HG02571 (cell line): ENCODE results near the gene RASSF8.

Source experiments
- ATAC-seq: cut with Tn5 transposase; IDR thresholded peaks from one replicate; pipeline ENCODE4 v1.9.1; 2021; ENCODE audit warnings: mild to moderate bottlenecking, moderate library complexity; ENCODE audit not compliant: unreplicated experiment

RASSF8 gene

DNA sequence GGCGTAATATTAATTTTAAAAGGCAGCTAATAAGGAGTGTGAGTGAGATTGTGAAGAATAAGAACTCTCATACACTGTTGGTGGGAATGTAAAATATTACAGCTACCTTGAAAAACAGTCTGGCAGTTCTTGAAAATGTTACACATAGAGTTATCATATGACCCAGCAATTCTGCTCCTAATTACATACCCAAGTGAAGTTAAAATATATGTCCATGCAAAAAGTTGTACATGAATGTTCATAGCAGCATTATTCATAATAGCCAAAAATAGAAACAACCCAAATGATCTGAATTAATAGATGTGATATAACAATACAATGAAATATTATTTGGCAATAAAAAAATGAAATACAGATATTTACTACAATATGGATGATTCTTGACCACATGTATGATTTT lies 68.2 kb downstream of the RASSF8 start:
- ATAC-seq: no peak

DNA sequence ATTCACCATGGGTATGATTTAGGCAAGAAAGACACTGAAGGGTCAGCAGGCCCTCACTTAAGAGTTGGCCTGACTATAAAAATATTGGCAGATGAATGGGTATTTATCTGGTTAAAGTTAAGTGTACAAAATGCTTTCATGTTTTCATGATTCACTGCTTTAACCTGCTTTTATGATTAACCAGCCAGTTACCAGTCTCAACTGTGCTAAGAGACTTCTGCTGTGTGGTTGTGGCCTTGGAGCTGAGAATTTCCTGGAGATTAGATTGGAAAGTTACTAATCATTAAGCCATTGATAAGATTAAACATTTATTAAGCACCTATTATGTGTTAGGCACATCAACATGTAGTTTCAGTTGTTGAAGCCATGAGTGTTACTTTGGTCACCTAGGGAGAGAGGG lies 68.9 kb downstream of the RASSF8 start:
- no peak for ATAC-seq

DNA sequence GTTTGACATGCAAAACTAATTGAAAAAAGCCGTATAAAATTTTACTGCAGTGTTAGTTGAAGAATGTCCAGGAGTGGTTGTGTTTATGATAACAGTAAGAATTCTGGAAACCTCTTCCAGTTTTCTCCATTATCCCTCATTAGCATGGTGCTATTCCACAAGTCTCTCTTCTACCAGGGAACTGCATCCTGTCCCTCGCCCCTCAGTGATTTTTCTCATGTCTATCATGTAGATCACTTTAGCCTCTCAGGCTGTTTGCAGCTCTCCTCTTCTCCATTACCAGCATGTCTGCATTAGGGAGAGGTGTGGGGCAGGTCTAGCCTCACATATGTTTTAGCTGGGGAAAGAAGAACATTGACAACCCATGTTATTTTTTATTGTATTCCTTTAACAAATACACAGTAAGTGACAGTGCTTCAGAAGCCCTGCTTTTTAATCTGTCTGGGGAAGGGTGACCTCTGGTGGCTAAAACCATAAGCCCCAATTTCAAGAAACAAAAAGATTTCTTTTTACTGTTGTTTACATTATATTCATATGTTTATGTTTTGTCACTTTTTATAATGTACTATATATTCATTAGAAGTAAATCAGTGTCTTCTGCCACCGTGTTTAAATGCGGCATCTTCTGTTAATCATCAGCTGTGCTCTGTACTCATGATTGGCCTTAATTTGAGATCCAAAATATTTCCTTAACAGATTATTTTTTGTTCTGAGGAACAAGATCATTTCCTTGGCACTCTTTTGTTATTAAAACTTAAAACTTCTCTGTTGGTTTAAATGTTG lies 70.7 kb downstream of the RASSF8 start:
- ATAC-seq: no peak

DNA sequence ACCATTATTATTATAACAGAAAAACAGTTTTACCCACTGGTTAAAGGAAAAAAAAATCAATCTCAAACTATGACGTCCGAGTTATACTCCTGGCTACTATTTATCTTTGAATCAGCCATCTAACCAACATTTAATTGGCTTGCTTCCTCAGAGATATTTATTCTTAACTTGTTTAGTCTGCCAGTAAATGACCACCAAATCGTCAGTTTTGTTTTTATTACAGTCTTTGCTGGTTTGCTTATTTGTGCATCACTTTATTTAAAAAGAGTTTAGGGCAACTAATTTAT lies 71.2 kb downstream of the RASSF8 start:
- no peak for ATAC-seq

DNA sequence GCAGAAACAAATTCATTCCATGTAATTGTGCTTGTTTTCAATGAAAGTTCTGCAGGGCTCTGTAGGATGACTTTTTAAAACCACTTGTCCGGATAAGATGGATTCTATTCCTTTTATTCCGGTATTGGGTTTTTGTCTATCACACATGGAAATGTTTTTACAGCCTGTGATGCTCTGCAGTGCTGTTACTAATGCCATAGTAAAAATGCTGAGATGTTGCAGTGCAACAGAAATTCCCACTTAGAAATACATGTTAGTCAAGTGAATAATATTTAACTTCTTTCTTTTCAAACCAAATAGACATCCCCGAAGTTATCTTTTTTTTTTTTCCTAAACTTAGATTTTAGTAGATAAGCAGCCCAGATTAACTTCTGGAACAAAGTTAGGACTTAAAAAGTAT lies 71.9 kb downstream of the RASSF8 start:
- ATAC-seq: no peak

DNA sequence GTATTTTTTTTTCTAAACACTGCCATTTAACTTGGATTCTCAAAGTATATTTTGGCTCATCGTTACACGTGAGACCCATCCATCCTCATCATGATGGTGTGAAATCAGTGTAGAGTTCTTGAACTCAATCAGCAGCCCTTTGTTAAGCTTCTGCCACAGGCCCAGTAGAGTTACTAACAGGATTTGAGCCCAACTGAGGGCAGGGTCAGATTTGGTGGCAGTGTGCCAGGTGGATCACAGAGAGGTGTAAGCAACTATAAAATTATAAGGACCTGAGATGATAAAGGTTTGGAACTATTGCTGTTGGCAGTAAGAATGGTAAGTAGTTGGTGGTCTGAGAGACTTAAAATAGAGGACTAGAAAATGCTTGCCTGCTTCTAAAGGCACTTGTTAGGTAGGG lies 72.8 kb downstream of the RASSF8 start:
- no peak for ATAC-seq

DNA sequence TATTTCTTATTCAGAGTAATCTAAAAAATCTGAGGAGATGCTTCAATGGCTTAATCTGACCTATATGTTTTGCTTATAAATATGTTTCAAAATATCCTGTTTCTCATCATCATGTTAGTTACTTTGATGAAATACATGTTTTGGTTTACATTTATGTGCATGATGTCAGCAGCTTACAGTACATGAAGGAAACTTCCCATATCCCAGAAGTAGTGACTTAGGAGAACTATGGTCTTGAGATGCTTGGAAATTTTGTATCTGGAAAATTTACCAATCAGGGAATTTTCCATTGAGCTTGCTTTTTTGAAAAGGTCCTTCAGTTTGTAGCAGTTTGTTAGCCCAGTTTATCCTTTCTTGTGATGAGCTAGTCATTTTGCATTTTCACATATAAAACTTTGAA lies 73.3 kb downstream of the RASSF8 start:
- no peak for ATAC-seq

DNA sequence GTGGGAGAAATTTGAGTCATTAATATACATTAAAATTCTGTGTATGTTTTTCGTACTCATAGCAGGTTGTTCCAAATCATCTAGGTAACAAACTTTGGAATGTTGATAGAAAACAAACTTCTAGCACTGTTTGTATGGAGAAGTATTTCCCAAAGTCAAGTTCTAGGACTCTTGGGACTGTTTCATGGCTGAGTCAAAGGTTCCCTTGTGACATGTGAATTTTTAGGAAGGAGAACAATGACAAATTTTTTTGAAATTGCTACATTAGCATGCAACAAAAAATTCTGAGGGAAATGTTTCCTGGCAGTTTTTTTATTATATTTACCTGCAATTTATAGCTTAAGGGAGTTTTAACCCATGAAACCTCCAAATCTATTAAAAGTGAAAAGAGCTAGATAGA lies 73.8 kb downstream of the RASSF8 start:
- ATAC-seq: no peak

DNA sequence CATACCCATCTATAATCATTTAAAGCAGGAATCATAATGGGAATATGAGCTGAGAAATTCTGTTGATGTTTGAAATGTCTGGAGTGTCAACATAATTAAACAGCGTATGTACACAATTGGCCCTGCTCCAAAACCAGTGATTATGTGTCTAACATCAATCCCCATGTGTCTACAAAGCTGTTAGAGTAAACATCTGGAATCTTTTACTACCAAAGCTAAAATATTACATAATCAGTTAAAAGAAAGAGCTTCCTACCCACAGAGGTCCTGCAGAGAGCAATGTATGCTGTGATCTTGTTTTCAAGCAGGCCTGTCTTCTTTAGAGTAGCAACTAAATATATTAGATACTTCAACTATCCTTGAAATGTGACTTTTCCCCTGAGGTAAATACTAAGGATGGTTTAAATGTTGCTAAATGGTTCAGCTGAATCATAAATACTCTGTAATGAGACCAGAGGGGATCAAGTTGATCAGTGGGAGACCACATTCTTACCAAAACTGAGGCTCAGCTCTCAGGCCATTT lies 74.3 kb downstream of the RASSF8 start:
- no peak for ATAC-seq

DNA sequence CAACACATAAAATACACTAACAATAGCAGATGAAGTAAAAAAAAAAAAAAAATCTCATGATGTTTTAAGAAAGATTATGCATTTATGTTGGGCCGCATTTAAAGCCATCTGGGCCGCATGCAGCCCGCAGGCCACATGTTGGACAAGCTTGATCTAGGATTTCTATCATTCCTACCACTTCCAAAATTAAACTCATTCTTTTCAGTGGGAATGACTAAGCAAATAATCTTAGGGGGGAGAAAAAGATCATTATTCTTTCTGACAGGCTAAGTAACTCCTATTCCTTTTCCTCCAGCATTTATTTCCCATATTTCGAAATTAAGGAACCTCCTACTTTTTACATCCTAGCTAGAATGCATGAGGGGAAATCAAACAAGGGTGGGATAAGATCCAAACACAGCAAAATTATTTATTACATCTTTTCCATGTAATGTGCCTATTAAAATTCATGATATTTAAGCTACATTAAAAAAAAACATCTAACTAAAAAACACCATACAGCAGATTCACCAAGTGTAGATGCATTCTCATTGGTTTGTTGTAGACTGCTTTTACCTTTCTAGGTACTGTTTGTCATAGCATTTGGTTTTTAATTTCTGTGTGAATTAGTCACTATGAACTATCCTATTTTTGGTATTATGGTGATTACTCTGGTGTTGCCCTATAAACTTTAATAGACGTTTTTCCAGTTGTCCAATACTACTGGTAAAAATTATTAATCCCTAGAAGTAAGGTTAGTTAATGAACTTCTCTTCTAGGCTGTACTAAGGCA lies 76.1 kb downstream of the RASSF8 start:
- ATAC-seq: no peak

DNA sequence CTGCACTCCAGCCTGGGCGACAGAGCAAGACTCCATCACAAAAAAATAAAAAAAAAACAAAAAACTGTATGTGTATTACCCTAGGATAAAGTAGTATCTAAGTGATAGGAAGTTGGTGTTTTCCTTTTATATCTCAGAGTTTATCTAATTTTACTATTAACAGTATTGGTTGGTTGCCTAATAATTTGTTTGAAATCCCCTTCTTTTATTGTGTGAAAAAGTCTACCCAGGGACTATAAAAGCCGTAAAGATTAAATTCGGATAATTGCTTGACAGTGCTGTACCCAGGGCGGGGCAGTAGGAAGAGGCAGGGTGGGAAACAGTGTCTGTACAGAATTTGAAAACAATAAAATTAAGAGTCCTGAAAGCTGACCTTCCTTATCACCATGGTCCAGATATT lies 78.4 kb downstream of the RASSF8 start:
- no peak for ATAC-seq

DNA sequence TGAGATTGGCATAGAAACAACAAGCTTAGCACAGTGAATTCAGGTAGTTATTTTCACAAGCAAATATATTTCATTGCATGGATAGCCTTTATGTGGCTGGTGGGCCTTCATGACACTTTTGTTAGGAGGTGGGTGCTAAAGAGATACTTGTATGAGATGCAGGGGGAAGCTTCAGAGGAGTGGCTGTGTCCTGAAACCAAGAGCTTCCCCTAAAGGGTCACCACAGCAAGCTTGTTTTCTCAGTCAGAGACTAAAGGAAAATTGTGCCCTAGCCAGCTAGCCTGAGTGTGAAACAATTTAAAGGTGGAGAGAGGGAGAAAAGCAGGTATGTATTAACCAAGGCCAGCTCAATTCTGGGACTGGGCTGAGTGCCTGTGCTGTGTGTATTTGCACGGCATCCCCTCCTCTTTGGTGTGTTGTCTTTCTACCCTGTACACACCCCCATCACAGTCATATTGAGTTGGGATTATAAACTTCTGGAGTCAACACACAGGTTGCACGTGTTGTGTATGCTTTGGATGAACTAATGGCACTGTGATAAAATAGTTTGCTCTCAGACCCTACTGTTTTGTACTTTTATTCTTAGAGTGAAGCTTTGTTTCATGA lies 79.2 kb downstream of the RASSF8 start:
- no peak for ATAC-seq

DNA sequence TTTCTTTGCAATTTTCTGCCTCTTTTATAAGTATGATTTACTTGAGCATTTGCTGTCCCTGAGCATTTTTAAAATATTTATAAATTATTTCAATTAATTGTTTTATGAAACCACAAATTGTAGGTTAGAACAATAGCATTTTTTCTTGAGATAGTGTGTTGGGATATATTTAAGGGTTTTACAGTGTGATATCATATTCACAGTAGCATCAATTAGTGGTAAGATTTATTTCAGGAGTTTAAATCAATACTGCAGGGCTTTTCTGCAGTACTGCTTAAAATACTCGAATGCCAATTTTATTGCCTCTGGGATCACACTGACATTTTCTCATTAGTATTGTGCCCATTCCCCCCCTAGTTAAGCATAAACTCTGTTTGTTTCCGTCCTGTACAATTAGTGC lies 84.2 kb downstream of the RASSF8 start:
- ATAC-seq: no peak

DNA sequence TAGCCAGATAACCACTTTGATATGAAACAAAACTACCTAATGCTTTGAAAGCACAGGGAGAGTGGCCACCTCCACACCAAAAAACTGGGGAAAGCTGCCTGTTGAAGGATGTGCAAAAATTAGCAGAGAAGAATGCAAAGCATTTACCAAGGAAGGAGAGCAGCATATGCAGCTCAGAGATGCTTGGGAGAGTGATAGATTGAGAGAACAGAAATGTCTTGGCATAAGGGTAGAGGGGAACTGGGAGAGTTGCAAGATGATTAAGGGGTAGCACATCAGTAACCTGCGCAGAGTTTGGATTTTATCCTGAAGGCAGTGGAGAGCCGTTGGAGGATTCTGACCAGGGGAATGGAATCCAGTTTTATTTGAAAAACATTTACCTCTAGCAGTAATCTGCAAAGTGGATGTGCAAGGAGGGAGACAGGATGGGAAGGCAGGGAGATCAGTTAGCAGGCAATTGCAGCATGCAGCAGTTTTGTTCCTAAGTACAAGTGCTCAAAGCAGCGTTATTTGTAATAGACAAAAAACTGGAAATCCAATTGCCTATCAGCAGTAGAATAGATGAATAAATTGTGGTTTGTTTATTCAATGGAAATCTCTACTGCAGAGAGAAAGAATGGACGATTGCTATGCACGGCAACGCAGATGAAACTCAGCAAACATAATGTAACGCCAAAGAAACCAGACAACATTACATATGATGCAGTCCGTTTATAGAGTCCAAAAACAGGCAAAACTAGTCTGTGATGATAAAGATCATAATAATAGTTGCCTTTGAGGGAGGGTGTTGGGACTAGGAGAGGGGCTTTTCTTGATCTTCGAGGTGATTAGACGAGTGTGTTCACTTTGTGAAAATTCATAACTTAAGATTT lies 84.9 kb downstream of the RASSF8 start:
- no peak for ATAC-seq

DNA sequence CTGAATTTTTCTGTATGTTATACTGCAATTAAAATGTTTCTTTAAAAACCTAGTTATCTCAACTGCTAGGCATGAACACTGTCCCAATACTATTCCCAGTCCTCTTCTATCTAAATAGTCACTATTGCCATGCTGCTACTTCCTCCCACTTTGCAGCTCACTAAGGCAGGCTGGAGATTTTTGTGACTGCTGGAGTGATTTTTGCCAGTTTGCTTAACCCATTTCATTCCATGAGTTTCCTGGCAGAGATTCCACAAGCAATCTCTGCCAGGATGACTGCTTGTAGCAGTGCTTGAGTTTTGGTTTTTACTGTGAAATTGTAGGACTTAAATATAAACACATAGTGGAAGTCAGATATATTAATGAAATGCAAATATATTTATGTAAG lies 85.5 kb downstream of the RASSF8 start:
- no peak for ATAC-seq

DNA sequence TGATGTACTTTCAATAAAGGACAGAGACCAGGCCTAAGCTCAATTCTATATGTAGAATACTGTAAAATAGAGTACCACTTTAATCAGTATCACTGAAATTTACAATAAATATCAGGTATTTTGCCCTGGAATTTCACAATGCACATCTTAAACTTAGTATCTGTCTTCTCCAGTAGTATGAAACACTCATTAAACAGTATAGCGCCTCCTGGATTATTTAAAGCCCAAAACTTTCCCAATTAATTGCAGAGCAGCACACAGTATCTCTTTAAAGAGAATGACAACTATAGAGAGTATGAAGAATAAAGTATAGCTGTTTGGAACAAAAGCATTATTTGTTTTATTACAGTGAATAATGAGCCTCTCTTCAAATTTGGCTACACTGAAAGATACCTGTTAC lies 86.1 kb downstream of the RASSF8 start:
- ATAC-seq: no peak

DNA sequence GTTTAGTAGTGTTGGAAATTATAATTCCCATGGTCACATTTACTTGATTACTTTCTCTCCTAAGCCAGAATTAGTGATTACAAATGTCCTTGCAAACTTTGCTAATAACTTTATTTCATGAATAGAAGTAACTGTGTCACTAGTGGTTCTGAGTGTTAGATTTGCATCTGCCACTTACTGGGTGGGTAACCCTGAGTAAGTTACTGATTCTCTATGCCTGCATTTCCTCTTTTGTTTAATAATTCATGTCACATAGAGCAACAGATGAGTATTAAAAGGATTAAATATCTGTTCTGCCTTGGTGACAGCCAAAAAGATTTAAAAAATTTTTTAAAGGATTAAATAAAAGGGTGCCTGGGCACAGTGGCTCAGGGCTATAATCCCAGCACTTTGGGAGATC lies 87.7 kb downstream of the RASSF8 start:
- no peak for ATAC-seq

DNA sequence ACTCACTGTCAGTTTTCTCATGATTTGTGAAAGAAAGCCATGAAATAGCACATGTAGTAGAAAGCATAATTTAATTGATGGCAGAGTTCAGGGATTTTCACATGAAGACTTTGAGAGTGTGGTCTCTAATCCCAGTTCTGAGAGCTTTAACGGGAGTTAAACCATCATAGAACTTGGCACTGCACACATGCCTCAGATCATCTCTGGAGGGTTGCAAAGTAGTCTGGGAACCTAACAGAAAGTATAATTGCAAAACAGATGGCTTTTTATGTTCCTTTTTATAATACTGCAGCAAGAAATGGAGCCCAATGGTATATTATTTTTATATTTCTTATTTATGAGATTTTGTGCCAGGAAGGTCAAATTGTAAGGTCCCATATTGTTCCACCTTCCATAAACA lies 88.4 kb downstream of the RASSF8 start:
- no peak for ATAC-seq

DNA sequence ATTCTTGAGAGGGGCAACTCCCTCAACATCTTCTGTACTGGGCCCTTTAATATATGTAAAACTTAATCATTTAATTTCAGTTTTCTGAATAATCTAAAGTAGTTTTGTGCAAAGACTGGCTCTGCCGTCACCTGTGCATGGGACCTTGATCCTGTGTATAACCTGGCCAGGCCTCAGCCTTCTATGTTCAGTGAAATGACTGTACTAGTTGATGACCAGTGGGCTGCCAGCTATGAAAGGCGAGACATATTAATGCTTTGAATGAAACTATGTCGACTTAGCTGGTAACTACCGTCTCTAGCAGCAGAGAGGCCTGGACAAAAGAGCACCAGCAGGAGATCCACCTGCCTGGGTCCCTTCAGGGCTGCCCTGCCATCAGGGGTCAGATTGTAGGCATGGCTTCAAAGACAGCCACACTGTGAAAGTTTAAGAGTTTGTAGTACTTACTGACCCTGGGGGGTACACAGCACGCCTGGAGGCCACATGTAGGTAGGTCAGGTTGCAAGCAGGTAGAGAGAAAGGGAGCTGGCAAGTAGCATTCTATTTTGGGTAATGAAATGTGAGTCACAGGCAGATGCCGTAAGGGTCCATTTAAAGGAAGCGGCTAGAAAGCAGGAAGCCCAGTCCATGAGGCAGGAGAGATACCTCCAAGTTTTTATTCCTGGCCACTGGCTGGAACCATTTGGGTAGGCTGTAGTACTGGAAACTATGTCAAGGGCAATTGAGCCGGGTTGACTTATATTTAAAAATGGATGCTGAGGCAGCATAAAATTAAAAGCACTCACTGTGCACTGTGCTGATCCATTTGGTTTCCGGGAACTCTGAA lies 89.1 kb downstream of the RASSF8 start:
- ATAC-seq: no peak

DNA sequence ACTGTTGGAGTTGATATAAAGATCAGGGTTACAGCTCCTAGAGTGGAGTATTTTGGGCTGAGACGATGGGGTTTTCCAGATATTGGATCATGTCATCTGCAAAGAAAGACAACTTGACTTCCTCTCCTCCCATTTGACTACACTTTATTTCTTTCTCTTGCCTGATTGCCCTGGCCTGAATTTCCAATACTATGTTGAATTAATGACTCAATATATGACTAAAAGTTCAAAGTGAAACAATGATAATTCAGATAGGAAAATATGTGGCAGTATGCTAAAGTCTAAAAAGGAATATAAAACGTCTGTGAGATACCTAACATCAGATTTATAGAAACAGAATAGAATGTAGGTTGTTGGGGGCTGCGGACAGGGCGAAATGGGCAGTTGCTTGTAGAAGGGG lies 94.2 kb downstream of the RASSF8 start:
- no peak for ATAC-seq
